B cell (primary cell): Measurements from ENCODE around the gene CCDC110. TPM values are rescaled to one million over a fixed set of nuclear protein-coding genes. Genes with fewer than 3 reads are reported as not detected.
"Not testable (repeated sequence)": the region's sequence is repeated elsewhere in the genome, so short reads cannot be mapped to it uniquely, and the experiment has no call there.

Experiments used
- ATAC-seq: fragments of 200-7000 bp; cut with Tn5 transposase; one replicate; pipeline ENCODE4 v1.10.0; 2021; ENCODE audit warnings: low read depth, mild to moderate bottlenecking, moderate number of reproducible peaks, moderate library complexity
- CTCF ChIA-PET: fragments of 350-600 bp; sonication (Branson Sonifier 250); formaldehyde crosslinking; loops from one replicate; lab custom pipeline; 2021; ENCODE audit warnings: antibody characterized with exemption, inconsistent platforms; lab: Charles Lee
- POLR2A ChIA-PET: fragments of 350-600 bp; sonication (Branson Sonifier 250); formaldehyde crosslinking; loops from one replicate; lab custom pipeline; 2021; ENCODE audit warnings: antibody characterized with exemption; lab: Charles Lee
- DNase-seq: peaks from one replicate; pipeline ENCODE4 v3.0.0; 2013
- H2AFZ ChIP-seq: 2 replicates; pipeline ENCODE4 v1.6.1; 2012; ENCODE audit warnings: mild to moderate bottlenecking, low read depth, low read length; ENCODE audit not compliant: insufficient read depth, poor library complexity, severe bottlenecking
- H3K27ac ChIP-seq, 2 donors: 1 replicate in 1 of 2; 2 replicates in 1 of 2; pipeline ENCODE4 v1.5.1; 2012 to 2013; ENCODE audit warnings: low read length in 2 of 2, mild to moderate bottlenecking in 2 of 2, moderate library complexity in 1 of 2
- H3K27me3 ChIP-seq, 4 experiments: fragments of 200-600 bp in 1 of 4; sonication (generic) in 1 of 4; replicated peaks in 1 of 4; 1 replicate in 2 of 4; 2 replicates in 2 of 4; pipeline versions ENCODE4 v1.6.1 to v1.7.0; 2013 to 2016; ENCODE audit warnings: low read length in 3 of 4, mild to moderate bottlenecking in 2 of 4, mixed read lengths in 1 of 4, moderate library complexity in 1 of 4; ENCODE audit not compliant: insufficient read depth in 4 of 4, control insufficient read depth in 3 of 4; ENCODE audit errors: control extremely low read depth in 1 of 4
- H3K36me3 ChIP-seq, 2 experiments: replicated peaks in 1 of 2; 1 replicate in 1 of 2; 2 replicates in 1 of 2; pipeline versions ENCODE4 v1.6.1 to v1.7.1; 2013; ENCODE audit warnings: low read length in 1 of 2; ENCODE audit not compliant: insufficient read depth in 2 of 2, control insufficient read depth in 1 of 2; ENCODE audit errors: control extremely low read depth in 1 of 2, extremely low read depth in 1 of 2
- H3K4me1 ChIP-seq, 2 donors: fragments of 200-600 bp in 1 of 2; sonication (generic) in 1 of 2; 1 replicate in 1 of 2; 2 replicates in 1 of 2; pipeline versions ENCODE4 v1.5.1 to v1.6.1; 2013 to 2017; ENCODE audit warnings: low read length in 2 of 2; ENCODE audit not compliant: control insufficient read depth in 2 of 2, insufficient read depth in 2 of 2
- H3K4me2 ChIP-seq: replicated peaks from 2 replicates; pipeline ENCODE3; 2012; ENCODE audit warnings: mild to moderate bottlenecking, low read depth, low read length; ENCODE audit not compliant: poor library complexity, severe bottlenecking
- H3K4me3 ChIP-seq, 5 experiments: fragments of 200-600 bp in 1 of 5; sonication (generic) in 1 of 5; 1 replicate in 3 of 5; 2 replicates in 2 of 5; pipeline versions ENCODE4 v1.5.1 to v1.7.0; 2011 to 2016; ENCODE audit warnings: low read length in 4 of 5, mild to moderate bottlenecking in 4 of 5, low read depth in 2 of 5, control low read depth in 1 of 5, moderate library complexity in 1 of 5; ENCODE audit not compliant: insufficient read depth in 1 of 5; ENCODE audit errors: control extremely low read depth in 1 of 5, extremely low read depth in 1 of 5
- H3K79me2 ChIP-seq: fragments of 200-600 bp; sonication (generic); one replicate; pipeline ENCODE4 v1.6.0; 2016; ENCODE audit warnings: low read length; ENCODE audit not compliant: control insufficient read depth, insufficient read depth
- H3K9ac ChIP-seq: fragments of 200-600 bp; sonication (generic); 2 replicates; pipeline ENCODE4 v1.6.1; 2017; ENCODE audit warnings: mild to moderate bottlenecking, low read length, moderate library complexity
- H3K9me3 ChIP-seq, 3 donors: one replicate each; pipeline versions ENCODE4 v1.6.1 to v1.7.1; 2013; ENCODE audit warnings: low read length in 2 of 3; ENCODE audit not compliant: control insufficient read depth in 2 of 3, insufficient read depth in 1 of 3; ENCODE audit errors: control extremely low read depth in 1 of 3
- H4K20me1 ChIP-seq: 2 replicates; pipeline ENCODE4 v1.6.0; 2012; ENCODE audit warnings: mild to moderate bottlenecking, low read length; ENCODE audit not compliant: insufficient read depth, control insufficient read depth, poor library complexity, severe bottlenecking
- H3K27ac Mint-ChIP-seq: one replicate; pipeline ENCODE4 v1.8.0; 2021; ENCODE audit warnings: mixed read lengths
- H3K27me3 Mint-ChIP-seq: one replicate; pipeline ENCODE4 v1.8.0; 2021; ENCODE audit warnings: mixed read lengths
- H3K4me1 Mint-ChIP-seq: one replicate; pipeline ENCODE4 v1.8.0; 2021; ENCODE audit warnings: mixed read lengths
- H3K4me3 Mint-ChIP-seq: one replicate; pipeline ENCODE4 v1.8.0; 2021; ENCODE audit warnings: mixed read lengths
- H3K9me3 Mint-ChIP-seq: one replicate; pipeline ENCODE4 v1.8.0; 2022; ENCODE audit warnings: mixed read lengths; ENCODE audit not compliant: insufficient read depth
- EZH2 ChIP-seq: IDR thresholded peaks from 2 replicates; pipeline ENCODE4 v1.6.1; 2012; ENCODE audit warnings: borderline replicate concordance, low read depth, mild to moderate bottlenecking, moderate library complexity, low read length; ENCODE audit not compliant: insufficient read depth, poor library complexity, severe bottlenecking
- WGBS: methylation state at CpG from one replicate; pipeline ENCODE4 v1.1.5; 2013; ENCODE audit warnings: missing lambda C conversion rate; ENCODE audit not compliant: insufficient coverage; 5-methylcytosine and 5-hydroxymethylcytosine counted together
- intact Hi-C: fragments of 100-400 bp; cut with micrococcal nuclease; formaldehyde crosslinking; loops from one replicate; pipeline ENCODE4 v1.10.0; 2022
- polyA plus RNA-seq: library from polyadenylated mRNA; depleted of rRNA; stranded (reverse); fragments of >200 nt; gene quantifications from 2 replicates; pipeline ENCODE4 v1.2.3, GENCODE V29; 2012
- total RNA-seq, 2 donors: library from RNA; stranded (reverse); fragments of 120-200 nt in 1 of 2; gene quantifications; 1 replicate in 1 of 2; 2 replicates in 1 of 2; pipeline versions ENCODE4 v1.2.3 to v1.2.4, GENCODE V29; 2013 to 2022
- TF ChIP-seq, protein P1 (sequence below): fragments of 200-600 bp; IDR thresholded peaks from one replicate; pipeline ENCODE4 v1.8.0; 2022; ENCODE audit warnings: antibody characterized with exemption, mild to moderate bottlenecking

Gene CCDC110
- total and polyA plus RNA-seq, 2 donors (not counting 1 experiment from before 2014, with no cell fraction given): 0.04 to 2.3 TPM

DNA sequence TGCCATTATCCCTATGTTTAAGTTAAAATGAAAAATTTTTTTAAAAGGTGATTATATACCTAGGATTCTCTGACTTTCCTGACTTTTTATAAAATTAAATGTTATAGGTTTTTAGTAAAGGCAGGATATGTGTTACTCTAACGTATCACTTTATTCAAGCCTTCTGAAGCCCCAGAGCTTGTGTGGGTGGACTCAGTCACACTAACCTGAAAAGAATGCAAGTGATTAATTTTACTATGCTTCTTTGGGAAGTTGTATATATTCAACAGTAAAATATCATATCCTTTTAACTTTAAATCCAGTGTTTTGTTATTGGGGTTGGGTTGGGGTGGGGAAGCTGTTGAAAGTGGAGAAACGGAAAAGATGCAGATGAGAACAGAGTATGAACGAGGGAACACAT, 41.0 kb upstream of the CCDC110 start:
- Histone ChIP-seq H3K27ac (no peak overlapping the region), H4K20me1 (no peaks in the 10 kb centered on the region), H3K27me3 (peaks cover 0 to 29% (median 13%) of the 10 kb centered on the region in 4 experiments), H3K4me2 (no peak overlapping the region), H3K36me3 (no peaks in the 10 kb centered on the region), H3K4me1 (peaks cover 4 to 7% of the 10 kb centered on the region in 2 donors), H3K4me3 (no peak overlapping the region), H3K9me3 (no peaks in the 10 kb centered on the region), H3K79me2 (no peaks in the 10 kb centered on the region), H3K9ac (no peak overlapping the region), H2AFZ (no peak overlapping the region)
- Mint-ChIP-seq H3K4me1 (peaks cover 4% of the 10 kb centered on the region), H3K27me3 (peaks cover 59% of the 10 kb centered on the region), H3K27ac (no peak overlapping the region), H3K4me3 (no peak overlapping the region), H3K9me3 (no peaks in the 10 kb centered on the region)
- intact Hi-C loops: no loop called here
- ATAC-seq (no peak), DNase-seq (no peak)
- TF ChIP-seq, protein P1, sequence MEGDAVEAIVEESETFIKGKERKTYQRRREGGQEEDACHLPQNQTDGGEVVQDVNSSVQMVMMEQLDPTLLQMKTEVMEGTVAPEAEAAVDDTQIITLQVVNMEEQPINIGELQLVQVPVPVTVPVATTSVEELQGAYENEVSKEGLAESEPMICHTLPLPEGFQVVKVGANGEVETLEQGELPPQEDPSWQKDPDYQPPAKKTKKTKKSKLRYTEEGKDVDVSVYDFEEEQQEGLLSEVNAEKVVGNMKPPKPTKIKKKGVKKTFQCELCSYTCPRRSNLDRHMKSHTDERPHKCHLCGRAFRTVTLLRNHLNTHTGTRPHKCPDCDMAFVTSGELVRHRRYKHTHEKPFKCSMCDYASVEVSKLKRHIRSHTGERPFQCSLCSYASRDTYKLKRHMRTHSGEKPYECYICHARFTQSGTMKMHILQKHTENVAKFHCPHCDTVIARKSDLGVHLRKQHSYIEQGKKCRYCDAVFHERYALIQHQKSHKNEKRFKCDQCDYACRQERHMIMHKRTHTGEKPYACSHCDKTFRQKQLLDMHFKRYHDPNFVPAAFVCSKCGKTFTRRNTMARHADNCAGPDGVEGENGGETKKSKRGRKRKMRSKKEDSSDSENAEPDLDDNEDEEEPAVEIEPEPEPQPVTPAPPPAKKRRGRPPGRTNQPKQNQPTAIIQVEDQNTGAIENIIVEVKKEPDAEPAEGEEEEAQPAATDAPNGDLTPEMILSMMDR: no peak
- no peak for TF ChIP-seq EZH2
- 70% methylated on average over 2 of the region's 3 CpGs for WGBS
- ChIA-PET CTCF (no interaction called here), POLR2A (no interaction called here)

- ATAC-seq, POLR2A ChIA-PET, H3K27ac ChIP-seq, H3K9me3 Mint-ChIP-seq, H4K20me1 ChIP-seq, H3K4me3 Mint-ChIP-seq, H3K9ac ChIP-seq, H3K27ac Mint-ChIP-seq, H3K36me3 ChIP-seq, H3K4me3 ChIP-seq, H3K4me1 Mint-ChIP-seq, H3K4me1 ChIP-seq, DNase-seq, H3K4me2 ChIP-seq, H3K9me3 ChIP-seq, H2AFZ ChIP-seq, H3K79me2 ChIP-seq, intact Hi-C loops: not testable (repeated sequence)
- CTCF ChIA-PET: interaction anchor here (0.6 kb wide), 1 partner anchor 23 kb away, joined by 3 read pairs; no protein-coding TSS in a partner anchor
- peaks cover 0 to 27% (median 11%) of the 10 kb centered on the region in 4 experiments for H3K27me3 ChIP-seq
- peaks cover 57% of the 10 kb centered on the region for H3K27me3 Mint-ChIP-seq
- WGBS: 100% methylated on average over 1 of the region's 2 CpGs
These were observed 39.7 kb upstream of the CCDC110 start for GRCh38 chr4:185511243-185511642.
